GM23338 (cell line): ENCODE results near the gene CNTNAP2. TPM values are rescaled to one million over a fixed set of nuclear protein-coding genes. Genes with fewer than 3 reads are reported as not detected.

Source experiments
- ATAC-seq: fragments of 200-7000 bp; cut with Tn5 transposase; 3 replicates; pipeline ENCODE4 v1.9.1; 2020
- DNase-seq: peaks from one replicate; pipeline ENCODE4 v3.0.0-alpha.2; 2015; ENCODE audit warnings: low spot score
- H2AFZ ChIP-seq: fragments of 200-600 bp; sonication (generic); 2 replicates; pipeline ENCODE4 v1.8.0; 2016; ENCODE audit warnings: antibody characterized with exemption, mild to moderate bottlenecking, moderate library complexity
- H3F3A ChIP-seq: fragments of 200-600 bp; sonication (generic); replicated peaks from 2 replicates; pipeline ENCODE4 v1.8.0; 2017; ENCODE audit warnings: antibody characterized with exemption, mixed run types, low read depth
- H3K27ac ChIP-seq: fragments of 200-600 bp; sonication (generic); 2 replicates; pipeline ENCODE4 v1.6.1; 2016; ENCODE audit warnings: low read depth
- H3K27me3 ChIP-seq: fragments of 200-600 bp; sonication (generic); 2 replicates; pipeline ENCODE4 v1.8.0; 2016; ENCODE audit warnings: mild to moderate bottlenecking, mixed run types, moderate library complexity; ENCODE audit not compliant: insufficient read depth
- H3K36me3 ChIP-seq: fragments of 200-600 bp; sonication (generic); 2 replicates; pipeline ENCODE4 v1.8.0; 2016; ENCODE audit warnings: mild to moderate bottlenecking; ENCODE audit not compliant: insufficient read depth
- H3K4me1 ChIP-seq: fragments of 200-600 bp; sonication (generic); 2 replicates; pipeline ENCODE4 v1.8.0; 2016; ENCODE audit warnings: mild to moderate bottlenecking, moderate library complexity; ENCODE audit not compliant: insufficient read depth
- H3K4me2 ChIP-seq: fragments of 200-600 bp; sonication (generic); 2 replicates; pipeline ENCODE4 v1.7.1; 2017; ENCODE audit warnings: mixed run types
- H3K4me3 ChIP-seq: fragments of 200-600 bp; sonication (generic); 2 replicates; pipeline ENCODE4 v1.6.1; 2016; ENCODE audit warnings: mixed run types
- H3K79me2 ChIP-seq: fragments of 200-600 bp; sonication (generic); replicated peaks from 2 replicates; pipeline ENCODE4 v1.8.0; 2017; ENCODE audit warnings: mild to moderate bottlenecking; ENCODE audit not compliant: insufficient read depth
- H3K9me2 ChIP-seq: fragments of 200-600 bp; sonication (generic); 2 replicates; pipeline ENCODE4 v1.8.0; 2017; ENCODE audit not compliant: insufficient read depth
- H4K20me1 ChIP-seq: fragments of 200-600 bp; sonication (generic); replicated peaks from 2 replicates; pipeline ENCODE4 v1.8.0; 2017; ENCODE audit warnings: mild to moderate bottlenecking; ENCODE audit not compliant: insufficient read depth
- H3K27ac Mint-ChIP-seq: 2 replicates; pipeline ENCODE4 v1.8.0; 2020; ENCODE audit warnings: inconsistent platforms, mild to moderate bottlenecking, moderate library complexity, mixed read lengths
- H3K27me3 Mint-ChIP-seq: 3 replicates; pipeline ENCODE4 v1.8.0; 2022; ENCODE audit warnings: low read depth, mild to moderate bottlenecking, moderate library complexity, mixed read lengths, inconsistent platforms; ENCODE audit not compliant: insufficient read depth, poor library complexity
- H3K36me3 Mint-ChIP-seq: 3 replicates; pipeline ENCODE4 v1.8.0; 2021; ENCODE audit warnings: low read depth, mild to moderate bottlenecking, inconsistent platforms, moderate library complexity, mixed read lengths
- H3K4me1 Mint-ChIP-seq: 3 replicates; pipeline ENCODE4 v1.8.0; 2020; ENCODE audit warnings: mild to moderate bottlenecking, inconsistent platforms, mixed read lengths
- H3K4me3 Mint-ChIP-seq: 3 replicates; pipeline ENCODE4 v1.8.0; 2021; ENCODE audit warnings: moderate library complexity, mild to moderate bottlenecking, inconsistent platforms, mixed read lengths
- H3K9me3 Mint-ChIP-seq: 3 replicates; pipeline ENCODE4 v1.8.0; 2020; ENCODE audit warnings: moderate library complexity, mild to moderate bottlenecking, inconsistent platforms, mixed read lengths
- EZH2 ChIP-seq: fragments of 200-600 bp; sonication (generic); IDR thresholded peaks from one replicate; pipeline ENCODE4 v1.8.0; 2017; ENCODE audit warnings: antibody characterized with exemption, mild to moderate bottlenecking, low read depth; ENCODE audit not compliant: unreplicated experiment
- EZH2phosphoT487 ChIP-seq: fragments of 200-600 bp; sonication (generic); IDR thresholded peaks from one replicate; pipeline ENCODE4 v1.8.1; 2018; ENCODE audit warnings: antibody characterized with exemption; ENCODE audit not compliant: unreplicated experiment
- NANOG ChIP-seq: IDR thresholded peaks from 2 replicates; pipeline ENCODE4 v1.6.1; 2016; ENCODE audit warnings: antibody characterized with exemption, borderline replicate concordance
- STAT1 ChIP-seq: IDR thresholded peaks from one replicate; pipeline ENCODE4 v1.6.1; 2016; ENCODE audit warnings: antibody characterized with exemption; ENCODE audit not compliant: unreplicated experiment
- ZNF114 ChIP-seq: fragments of 250-450 bp; sonication (Bioruptor Pico); IDR thresholded peaks from 2 replicates; pipeline ENCODE4 v1.5.0; 2020; ENCODE audit warnings: mild to moderate bottlenecking, moderate library complexity
- ZNF331 ChIP-seq: fragments of 250-450 bp; sonication (Bioruptor Pico); IDR thresholded peaks from 2 replicates; pipeline ENCODE4 v1.5.0; 2020; ENCODE audit warnings: low read depth, mild to moderate bottlenecking, moderate library complexity
- polyA plus RNA-seq: library from polyadenylated mRNA; unstranded; fragments of >200 nt; fragmentation: Nextera tagmentation; extraction: Ambion mirVana; gene quantifications from 2 replicates; pipeline ENCODE4 v1.2.1, GENCODE V29; 2016
- total RNA-seq: library from RNA; depleted of rRNA; stranded (reverse); fragments of >200 nt; shearing (Covaris generic); gene quantifications from 2 replicates; pipeline ENCODE4 v1.2.3, GENCODE V29; 2014
- TF ChIP-seq, protein P1 (sequence below): IDR thresholded peaks from 2 replicates; pipeline ENCODE4 v1.6.1; 2016; ENCODE audit warnings: antibody characterized with exemption
- TF ChIP-seq, protein P2 (sequence below), 2 experiments: fragments of 200-600 bp in 1 of 2; sonication (generic) in 1 of 2; conservative IDR thresholded peaks; 2 replicates each; pipeline versions ENCODE4 v1.5.1 to v1.6.1; 2016 to 2017; ENCODE audit warnings: antibody characterized with exemption in 2 of 2, low read depth in 2 of 2, mild to moderate bottlenecking in 2 of 2, moderate library complexity in 1 of 2
- TF ChIP-seq, protein P3 (sequence below): fragments of 250-450 bp; sonication (Bioruptor Pico); IDR thresholded peaks from 2 replicates; pipeline ENCODE4 v1.5.0; 2020; ENCODE audit warnings: mild to moderate bottlenecking, moderate library complexity

The CNTNAP2 gene
- total and polyA plus RNA-seq, 2 experiments from 2014 or later: 38.2 to 61.3 TPM

DNA sequence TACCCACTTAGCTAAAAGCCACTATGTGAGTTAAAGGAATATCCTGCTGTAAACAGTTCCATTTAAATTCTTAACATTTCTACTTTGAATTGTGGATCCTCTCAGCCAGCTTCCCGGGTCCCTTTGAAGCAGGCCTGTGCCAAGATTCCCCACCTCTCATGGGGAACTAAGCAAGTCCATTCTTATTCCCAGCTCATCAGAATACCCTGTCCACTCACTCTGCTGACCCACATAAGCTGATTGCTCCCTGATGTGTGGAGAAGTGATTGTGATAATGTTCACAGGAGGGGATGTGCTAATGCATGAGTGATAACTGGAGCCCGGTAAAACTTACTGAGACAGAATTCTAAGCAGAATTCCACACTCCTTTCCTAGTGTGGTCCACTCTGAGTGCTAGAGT, 709.7 kb downstream of the CNTNAP2 start:
- peaks cover 7% of the 10 kb centered on the region; the same call in 2 of the 3 replicates for H3K4me1 Mint-ChIP-seq
- H3K27ac Mint-ChIP-seq: no peak overlapping the region
- H3K27ac ChIP-seq: no peak overlapping the region
- H3K27me3 Mint-ChIP-seq: peaks cover 1% of the 10 kb centered on the region
- no peaks in the 10 kb centered on the region for H3K4me1 ChIP-seq
- H3F3A ChIP-seq: peaks cover 3% of the 10 kb centered on the region; the same call in 1 of the 2 replicates
- ATAC-seq (peak; percentile 64), DNase-seq (peak; percentile 20)
- H3K9me3 Mint-ChIP-seq: peaks cover 14% of the 10 kb centered on the region
- peaks cover 9% of the 10 kb centered on the region; the same call in 2 of the 3 replicates for H3K36me3 Mint-ChIP-seq
- H2AFZ ChIP-seq: no peak overlapping the region
- H3K4me3 Mint-ChIP-seq: no peak overlapping the region
- TF ChIP-seq, protein P1, sequence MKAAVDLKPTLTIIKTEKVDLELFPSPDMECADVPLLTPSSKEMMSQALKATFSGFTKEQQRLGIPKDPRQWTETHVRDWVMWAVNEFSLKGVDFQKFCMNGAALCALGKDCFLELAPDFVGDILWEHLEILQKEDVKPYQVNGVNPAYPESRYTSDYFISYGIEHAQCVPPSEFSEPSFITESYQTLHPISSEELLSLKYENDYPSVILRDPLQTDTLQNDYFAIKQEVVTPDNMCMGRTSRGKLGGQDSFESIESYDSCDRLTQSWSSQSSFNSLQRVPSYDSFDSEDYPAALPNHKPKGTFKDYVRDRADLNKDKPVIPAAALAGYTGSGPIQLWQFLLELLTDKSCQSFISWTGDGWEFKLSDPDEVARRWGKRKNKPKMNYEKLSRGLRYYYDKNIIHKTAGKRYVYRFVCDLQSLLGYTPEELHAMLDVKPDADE: no peak
- TF ChIP-seq EZH2phosphoT487: no peak
- no peak for TF ChIP-seq NANOG
- TF ChIP-seq STAT1: no peak
- no peak for TF ChIP-seq EZH2
- TF ChIP-seq, protein P2, sequence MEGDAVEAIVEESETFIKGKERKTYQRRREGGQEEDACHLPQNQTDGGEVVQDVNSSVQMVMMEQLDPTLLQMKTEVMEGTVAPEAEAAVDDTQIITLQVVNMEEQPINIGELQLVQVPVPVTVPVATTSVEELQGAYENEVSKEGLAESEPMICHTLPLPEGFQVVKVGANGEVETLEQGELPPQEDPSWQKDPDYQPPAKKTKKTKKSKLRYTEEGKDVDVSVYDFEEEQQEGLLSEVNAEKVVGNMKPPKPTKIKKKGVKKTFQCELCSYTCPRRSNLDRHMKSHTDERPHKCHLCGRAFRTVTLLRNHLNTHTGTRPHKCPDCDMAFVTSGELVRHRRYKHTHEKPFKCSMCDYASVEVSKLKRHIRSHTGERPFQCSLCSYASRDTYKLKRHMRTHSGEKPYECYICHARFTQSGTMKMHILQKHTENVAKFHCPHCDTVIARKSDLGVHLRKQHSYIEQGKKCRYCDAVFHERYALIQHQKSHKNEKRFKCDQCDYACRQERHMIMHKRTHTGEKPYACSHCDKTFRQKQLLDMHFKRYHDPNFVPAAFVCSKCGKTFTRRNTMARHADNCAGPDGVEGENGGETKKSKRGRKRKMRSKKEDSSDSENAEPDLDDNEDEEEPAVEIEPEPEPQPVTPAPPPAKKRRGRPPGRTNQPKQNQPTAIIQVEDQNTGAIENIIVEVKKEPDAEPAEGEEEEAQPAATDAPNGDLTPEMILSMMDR (conservative IDR thresholded peaks at IDR 0.05; ENCODE audit: low read depth in 2 of 2): no peak
- peaks cover 4% of the 10 kb centered on the region; the same call in 1 of the 2 replicates for H3K9me2 ChIP-seq
- no peaks in the 10 kb centered on the region for H3K27me3 ChIP-seq
- no peaks in the 10 kb centered on the region for H4K20me1 ChIP-seq
- H3K79me2 ChIP-seq: no peaks in the 10 kb centered on the region
- H3K36me3 ChIP-seq: peaks cover 5% of the 10 kb centered on the region; the same call in 1 of the 2 replicates
- no peak overlapping the region for H3K4me2 ChIP-seq
- H3K4me3 ChIP-seq: no peak overlapping the region

DNA sequence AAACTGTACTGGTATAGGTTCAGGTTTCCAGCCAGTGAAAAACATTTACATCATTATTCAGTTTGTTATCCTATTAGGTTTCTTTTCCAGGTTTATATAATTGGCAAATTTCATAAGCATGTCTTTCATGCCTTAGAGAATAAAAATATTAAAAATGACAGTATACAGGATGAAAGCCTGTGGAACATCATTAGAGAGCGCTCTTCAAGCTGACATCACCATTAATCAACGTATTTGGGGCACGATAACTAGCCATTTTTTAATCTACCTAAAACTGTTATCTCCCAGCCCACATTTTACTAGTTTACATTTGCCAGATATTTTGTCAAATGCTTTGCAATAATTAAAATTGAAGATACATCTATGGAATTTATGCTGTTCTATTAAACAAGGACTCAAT, 714.1 kb downstream of the CNTNAP2 start:
- Histone ChIP-seq H3K4me1 (no peaks in the 10 kb centered on the region), H3K9me2 (no peaks in the 10 kb centered on the region), H3K4me3 (no peak overlapping the region), H3F3A (no peaks in the 10 kb centered on the region), H2AFZ (no peak overlapping the region), H3K27me3 (no peaks in the 10 kb centered on the region), H4K20me1 (no peaks in the 10 kb centered on the region), H3K79me2 (no peaks in the 10 kb centered on the region), H3K36me3 (no peaks in the 10 kb centered on the region), H3K4me2 (no peak overlapping the region), H3K27ac (no peak overlapping the region)
- no peak overlapping the region for H3K27ac Mint-ChIP-seq
- no peaks in the 10 kb centered on the region for H3K27me3 Mint-ChIP-seq
- H3K4me1 Mint-ChIP-seq: peaks cover 5% of the 10 kb centered on the region; the same call in 2 of the 3 replicates
- ATAC-seq (no peak), DNase-seq (no peak)
- H3K4me3 Mint-ChIP-seq: no peak overlapping the region
- H3K36me3 Mint-ChIP-seq: no peaks in the 10 kb centered on the region
- peaks cover 7% of the 10 kb centered on the region; the same call in 1 of the 3 replicates for H3K9me3 Mint-ChIP-seq
- TF ChIP-seq, protein P3, sequence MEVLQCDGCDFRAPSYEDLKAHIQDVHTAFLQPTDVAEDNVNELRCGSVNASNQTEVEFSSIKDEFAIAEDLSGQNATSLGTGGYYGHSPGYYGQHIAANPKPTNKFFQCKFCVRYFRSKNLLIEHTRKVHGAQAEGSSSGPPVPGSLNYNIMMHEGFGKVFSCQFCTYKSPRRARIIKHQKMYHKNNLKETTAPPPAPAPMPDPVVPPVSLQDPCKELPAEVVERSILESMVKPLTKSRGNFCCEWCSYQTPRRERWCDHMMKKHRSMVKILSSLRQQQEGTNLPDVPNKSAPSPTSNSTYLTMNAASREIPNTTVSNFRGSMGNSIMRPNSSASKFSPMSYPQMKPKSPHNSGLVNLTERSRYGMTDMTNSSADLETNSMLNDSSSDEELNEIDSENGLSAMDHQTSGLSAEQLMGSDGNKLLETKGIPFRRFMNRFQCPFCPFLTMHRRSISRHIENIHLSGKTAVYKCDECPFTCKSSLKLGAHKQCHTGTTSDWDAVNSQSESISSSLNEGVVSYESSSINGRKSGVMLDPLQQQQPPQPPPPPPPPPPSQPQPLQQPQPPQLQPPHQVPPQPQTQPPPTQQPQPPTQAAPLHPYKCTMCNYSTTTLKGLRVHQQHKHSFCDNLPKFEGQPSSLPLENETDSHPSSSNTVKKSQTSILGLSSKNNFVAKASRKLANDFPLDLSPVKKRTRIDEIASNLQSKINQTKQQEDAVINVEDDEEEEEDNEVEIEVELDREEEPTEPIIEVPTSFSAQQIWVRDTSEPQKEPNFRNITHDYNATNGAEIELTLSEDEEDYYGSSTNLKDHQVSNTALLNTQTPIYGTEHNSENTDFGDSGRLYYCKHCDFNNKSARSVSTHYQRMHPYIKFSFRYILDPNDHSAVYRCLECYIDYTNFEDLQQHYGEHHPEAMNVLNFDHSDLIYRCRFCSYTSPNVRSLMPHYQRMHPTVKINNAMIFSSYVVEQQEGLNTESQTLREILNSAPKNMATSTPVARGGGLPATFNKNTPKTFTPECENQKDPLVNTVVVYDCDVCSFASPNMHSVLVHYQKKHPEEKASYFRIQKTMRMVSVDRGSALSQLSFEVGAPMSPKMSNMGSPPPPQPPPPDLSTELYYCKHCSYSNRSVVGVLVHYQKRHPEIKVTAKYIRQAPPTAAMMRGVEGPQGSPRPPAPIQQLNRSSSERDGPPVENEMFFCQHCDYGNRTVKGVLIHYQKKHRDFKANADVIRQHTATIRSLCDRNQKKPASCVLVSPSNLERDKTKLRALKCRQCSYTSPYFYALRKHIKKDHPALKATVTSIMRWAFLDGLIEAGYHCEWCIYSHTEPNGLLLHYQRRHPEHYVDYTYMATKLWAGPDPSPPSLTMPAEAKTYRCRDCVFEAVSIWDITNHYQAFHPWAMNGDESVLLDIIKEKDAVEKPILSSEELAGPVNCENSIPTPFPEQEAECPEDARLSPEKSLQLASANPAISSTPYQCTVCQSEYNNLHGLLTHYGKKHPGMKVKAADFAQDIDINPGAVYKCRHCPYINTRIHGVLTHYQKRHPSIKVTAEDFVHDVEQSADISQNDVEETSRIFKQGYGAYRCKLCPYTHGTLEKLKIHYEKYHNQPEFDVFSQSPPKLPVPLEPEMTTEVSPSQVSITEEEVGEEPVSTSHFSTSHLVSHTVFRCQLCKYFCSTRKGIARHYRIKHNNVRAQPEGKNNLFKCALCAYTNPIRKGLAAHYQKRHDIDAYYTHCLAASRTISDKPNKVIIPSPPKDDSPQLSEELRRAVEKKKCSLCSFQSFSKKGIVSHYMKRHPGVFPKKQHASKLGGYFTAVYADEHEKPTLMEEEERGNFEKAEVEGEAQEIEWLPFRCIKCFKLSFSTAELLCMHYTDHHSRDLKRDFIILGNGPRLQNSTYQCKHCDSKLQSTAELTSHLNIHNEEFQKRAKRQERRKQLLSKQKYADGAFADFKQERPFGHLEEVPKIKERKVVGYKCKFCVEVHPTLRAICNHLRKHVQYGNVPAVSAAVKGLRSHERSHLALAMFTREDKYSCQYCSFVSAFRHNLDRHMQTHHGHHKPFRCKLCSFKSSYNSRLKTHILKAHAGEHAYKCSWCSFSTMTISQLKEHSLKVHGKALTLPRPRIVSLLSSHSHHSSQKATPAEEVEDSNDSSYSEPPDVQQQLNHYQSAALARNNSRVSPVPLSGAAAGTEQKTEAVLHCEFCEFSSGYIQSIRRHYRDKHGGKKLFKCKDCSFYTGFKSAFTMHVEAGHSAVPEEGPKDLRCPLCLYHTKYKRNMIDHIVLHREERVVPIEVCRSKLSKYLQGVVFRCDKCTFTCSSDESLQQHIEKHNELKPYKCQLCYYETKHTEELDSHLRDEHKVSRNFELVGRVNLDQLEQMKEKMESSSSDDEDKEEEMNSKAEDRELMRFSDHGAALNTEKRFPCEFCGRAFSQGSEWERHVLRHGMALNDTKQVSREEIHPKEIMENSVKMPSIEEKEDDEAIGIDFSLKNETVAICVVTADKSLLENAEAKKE (CRISPR knock-in tag): no peak
- TF ChIP-seq ZNF114 (CRISPR knock-in tag) (no peak), ZNF331 (CRISPR knock-in tag) (no peak), NANOG (no peak)
- TF ChIP-seq, protein P2 (conservative IDR thresholded peaks at IDR 0.05; ENCODE audit: low read depth in 2 of 2): no peak
